ENCODE measurements around the gene NTNG1.

Gene NTNG1

GRCh38 chr1:107419003-107419402 lies 278.2 kb downstream of the NTNG1 start:
- FAIRE-seq, result no peak

- no peak for FAIRE-seq
These were observed 282.1 kb downstream of the NTNG1 start for GRCh38 chr1:107422901-107423300.

- no peak for FAIRE-seq
These were observed 289.8 kb downstream of the NTNG1 start for GRCh38 chr1:107430540-107431228.

GRCh38 chr1:107432108-107432507 lies 291.3 kb downstream of the NTNG1 start:
- no peak for FAIRE-seq

- FAIRE-seq, result no peak
These were observed 292.2 kb downstream of the NTNG1 start for GRCh38 chr1:107433068-107433467.

GRCh38 chr1:107433635-107434360 lies 293.0 kb downstream of the NTNG1 start:
- no peak for FAIRE-seq

GRCh38 chr1:107434361-107434693 lies 293.5 kb downstream of the NTNG1 start:
- FAIRE-seq, result no peak

GRCh38 chr1:107436552-107437241 lies 295.9 kb downstream of the NTNG1 start:
- no peak for FAIRE-seq

- FAIRE-seq, result no peak
These were observed 298.7 kb downstream of the NTNG1 start for GRCh38 chr1:107439567-107439966.

GRCh38 chr1:107442551-107442950 lies 301.7 kb downstream of the NTNG1 start:
- no peak for FAIRE-seq

- no peak for FAIRE-seq
These were observed 302.2 kb downstream of the NTNG1 start for GRCh38 chr1:107443027-107443426.

GRCh38 chr1:107443860-107444259 lies 303.0 kb downstream of the NTNG1 start:
- FAIRE-seq, result no peak

GRCh38 chr1:107444302-107444701 lies 303.5 kb downstream of the NTNG1 start:
- no peak for FAIRE-seq

GRCh38 chr1:107449326-107449725 lies 308.5 kb downstream of the NTNG1 start:
- FAIRE-seq, result no peak

- FAIRE-seq, result no peak
These were observed 310.2 kb downstream of the NTNG1 start for GRCh38 chr1:107450899-107451664.

- FAIRE-seq, result no peak
These were observed 310.9 kb downstream of the NTNG1 start for GRCh38 chr1:107451715-107452114.

GRCh38 chr1:107454791-107455190 lies 314.0 kb downstream of the NTNG1 start:
- FAIRE-seq, result no peak

GRCh38 chr1:107457989-107458388 lies 317.1 kb downstream of the NTNG1 start:
- no peak for FAIRE-seq

- FAIRE-seq, result no peak
These were observed 318.5 kb downstream of the NTNG1 start for GRCh38 chr1:107459204-107459904.

- no peak for FAIRE-seq
These were observed 319.2 kb downstream of the NTNG1 start for GRCh38 chr1:107460035-107460434.

GRCh38 chr1:107464827-107465226 lies 324.0 kb downstream of the NTNG1 start:
- FAIRE-seq, result no peak

- FAIRE-seq, result no peak
These were observed 326.4 kb downstream of the NTNG1 start for GRCh38 chr1:107467286-107467685.

GRCh38 chr1:107467811-107468210 lies 327.0 kb downstream of the NTNG1 start:
- FAIRE-seq, result no peak
